A673 (cell line): ENCODE data around the gene C4orf54.

Source experiments
- CTCF ChIP-seq: fragments of 300-800, 200-600 bp; sonication (generic); conservative IDR thresholded peaks from 2 replicates; pipeline ENCODE4 v1.5.1; 2017; ENCODE audit warnings: low read depth, mild to moderate bottlenecking, antibody characterized with exemption, low read length, moderate library complexity, mixed read lengths
- EZH2 ChIP-seq: fragments of 200-600 bp; sonication (generic); IDR thresholded peaks from 2 replicates; pipeline ENCODE4 v1.6.1; 2017; ENCODE audit warnings: borderline replicate concordance, low read depth, mild to moderate bottlenecking, mixed read lengths, antibody characterized with exemption, low read length; ENCODE audit not compliant: poor library complexity, severe bottlenecking

- TF ChIP-seq CTCF (no peak), EZH2 (no peak)
Measured at GRCh38 chr4:99690990-99691389, 33.4 kb upstream of the C4orf54 start.
